ENCODE measurements around the gene SCG5.
"Not testable (repeated sequence)": the region's sequence is repeated elsewhere in the genome, so short reads cannot be mapped to it uniquely, and the experiment has no call there.

SCG5 gene, protein sequence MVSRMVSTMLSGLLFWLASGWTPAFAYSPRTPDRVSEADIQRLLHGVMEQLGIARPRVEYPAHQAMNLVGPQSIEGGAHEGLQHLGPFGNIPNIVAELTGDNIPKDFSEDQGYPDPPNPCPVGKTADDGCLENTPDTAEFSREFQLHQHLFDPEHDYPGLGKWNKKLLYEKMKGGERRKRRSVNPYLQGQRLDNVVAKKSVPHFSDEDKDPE

GRCh38 chr15:32641517-32642059 is at the start of gene SCG5:
Gene SCG5, plus strand, starts transcription at chr15:32641710. Its CDS starts 1,883 bp downstream, at chr15:32643593.
- DNase-seq: peak; percentile 57

DNA sequence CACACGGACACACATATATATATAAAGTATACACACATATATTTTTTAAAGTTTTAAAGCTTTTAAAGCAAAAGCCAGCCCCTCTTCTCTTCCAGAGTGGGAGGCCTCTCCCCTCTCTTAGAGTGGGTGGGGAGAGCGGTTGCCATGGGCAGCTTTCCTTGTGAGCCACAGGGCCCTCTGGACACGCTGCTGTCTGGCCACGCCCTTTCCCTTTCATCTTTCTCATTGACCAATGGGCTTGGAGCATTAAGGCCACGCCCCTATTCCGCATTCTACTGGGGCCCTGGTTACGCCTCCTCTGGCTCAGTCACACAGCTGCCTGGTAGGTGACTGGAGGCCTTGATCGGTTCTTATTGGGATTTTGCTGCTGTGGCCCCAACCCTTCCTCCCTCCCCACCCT is 48.4 kb upstream of the SCG5 start, which contains the start of gene GOLGA8N:
GOLGA8N (plus strand) TSS at position 306 of the 400 bp plus-strand sequence.
- DNase-seq: not testable (repeated sequence)

- not testable (repeated sequence) for DNase-seq
These were observed 32.0 kb upstream of the SCG5 start for GRCh38 chr15:32609518-32609917.

DNA sequence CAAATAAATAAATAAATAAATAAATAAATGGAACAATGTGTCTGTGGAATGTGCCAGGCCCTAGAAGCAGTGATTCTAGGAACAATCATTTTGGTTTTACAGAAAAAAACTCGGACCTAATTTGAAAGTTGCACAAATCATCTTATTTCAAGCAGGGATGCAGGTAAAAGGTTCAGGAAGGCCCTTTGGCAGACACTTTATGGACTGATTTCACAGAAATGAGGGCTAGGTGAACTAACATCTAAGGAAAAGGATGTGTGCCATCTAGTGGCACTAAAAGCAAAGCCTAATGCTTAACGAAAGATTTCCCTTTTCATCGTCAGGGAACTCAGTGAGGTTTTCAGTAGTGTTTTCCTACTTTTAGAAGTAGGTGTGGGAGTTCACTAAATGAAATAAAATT is 30.8 kb upstream of the SCG5 start:
- DNase-seq: not testable (repeated sequence)

DNA sequence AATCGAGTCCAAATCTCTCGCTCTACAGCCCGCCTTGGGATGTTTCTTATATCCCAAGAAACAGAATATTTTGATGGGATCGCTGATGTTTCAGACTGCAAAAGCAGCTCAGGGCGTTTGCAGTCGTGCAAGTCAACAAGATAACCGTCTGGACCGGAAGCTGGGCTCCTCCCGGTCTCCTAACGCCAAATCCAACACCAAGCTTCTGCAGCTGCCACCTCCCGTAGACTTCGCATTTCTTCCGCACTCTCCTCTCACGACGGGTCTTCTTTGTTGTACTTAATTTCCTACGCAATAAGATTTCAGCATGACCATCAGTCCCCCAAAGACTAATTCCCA is 26.8 kb upstream of the SCG5 start:
- DNase-seq: not testable (repeated sequence)

DNA sequence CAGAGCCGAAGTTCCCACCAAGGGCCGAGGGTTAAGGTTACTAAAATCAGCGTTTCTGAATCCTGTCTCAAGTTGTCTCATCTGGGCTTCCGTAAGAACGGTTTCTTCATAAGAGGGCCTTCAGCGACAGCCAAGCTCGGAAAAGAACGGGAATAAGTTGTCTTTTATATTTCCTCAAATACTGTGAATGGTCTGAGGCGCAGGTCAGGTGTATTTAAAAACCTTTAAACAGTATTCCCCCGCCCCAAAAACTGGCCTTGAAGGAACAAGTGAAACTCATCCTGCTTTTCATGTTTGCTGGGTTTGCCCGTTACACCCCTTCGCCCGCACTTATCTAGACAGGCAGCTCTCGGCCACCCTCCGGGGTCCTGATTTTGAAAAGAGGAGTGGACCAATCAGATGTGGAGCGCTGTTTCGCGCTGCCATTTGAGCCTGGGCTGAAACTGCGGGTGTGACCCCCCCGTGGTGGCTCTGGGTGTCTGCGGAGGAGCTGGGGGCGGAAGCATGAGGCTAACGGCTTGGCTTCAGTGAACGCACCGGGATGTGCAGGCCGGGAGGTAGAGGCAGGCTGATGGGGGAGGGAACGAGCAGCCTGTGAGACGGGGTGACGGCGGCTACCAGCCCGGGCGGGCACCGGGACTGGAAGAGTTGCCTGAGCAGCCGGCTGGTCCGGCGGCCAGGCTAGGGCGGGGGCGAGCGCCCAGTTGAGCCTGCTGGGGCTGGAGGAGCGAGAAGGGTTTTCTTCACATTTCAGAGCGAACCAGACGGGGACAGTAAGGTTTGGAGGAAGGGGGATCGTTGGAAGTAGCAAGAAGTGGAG is 26.2 kb upstream of the SCG5 start, which contains the start of gene ARHGAP11A:
ARHGAP11A (plus strand) TSS at position 454 of the 820 bp plus-strand sequence. CDS start 708 bp downstream, outside the sequence.
- peak; percentile 85 for DNase-seq

GRCh38 chr15:32615871-32616426 is 25.6 kb upstream of the SCG5 start:
- not testable (repeated sequence) for DNase-seq

DNA sequence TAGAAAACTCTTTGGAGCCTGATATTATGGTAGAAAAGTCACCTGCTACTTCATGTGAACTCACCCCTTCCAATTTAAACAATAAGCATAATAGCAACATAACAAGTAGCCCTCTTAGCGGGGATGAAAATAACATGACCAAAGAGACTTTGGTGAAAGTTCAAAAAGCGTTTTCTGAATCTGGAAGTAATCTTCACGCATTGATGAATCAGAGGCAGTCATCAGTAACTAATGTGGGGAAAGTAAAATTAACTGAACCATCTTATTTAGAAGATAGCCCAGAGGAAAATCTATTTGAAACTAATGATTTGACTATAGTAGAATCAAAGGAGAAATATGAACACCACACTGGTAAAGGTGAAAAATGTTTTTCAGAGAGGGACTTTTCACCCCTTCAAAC is 5.1 kb upstream of the SCG5 start:
- DNase-seq: no peak

- DNase-seq: no peak
These were observed 4.5 kb upstream of the SCG5 start for GRCh38 chr15:32636908-32637567.

- DNase-seq: no peak
These were observed 3.8 kb upstream of the SCG5 start for GRCh38 chr15:32637704-32638103.

DNA sequence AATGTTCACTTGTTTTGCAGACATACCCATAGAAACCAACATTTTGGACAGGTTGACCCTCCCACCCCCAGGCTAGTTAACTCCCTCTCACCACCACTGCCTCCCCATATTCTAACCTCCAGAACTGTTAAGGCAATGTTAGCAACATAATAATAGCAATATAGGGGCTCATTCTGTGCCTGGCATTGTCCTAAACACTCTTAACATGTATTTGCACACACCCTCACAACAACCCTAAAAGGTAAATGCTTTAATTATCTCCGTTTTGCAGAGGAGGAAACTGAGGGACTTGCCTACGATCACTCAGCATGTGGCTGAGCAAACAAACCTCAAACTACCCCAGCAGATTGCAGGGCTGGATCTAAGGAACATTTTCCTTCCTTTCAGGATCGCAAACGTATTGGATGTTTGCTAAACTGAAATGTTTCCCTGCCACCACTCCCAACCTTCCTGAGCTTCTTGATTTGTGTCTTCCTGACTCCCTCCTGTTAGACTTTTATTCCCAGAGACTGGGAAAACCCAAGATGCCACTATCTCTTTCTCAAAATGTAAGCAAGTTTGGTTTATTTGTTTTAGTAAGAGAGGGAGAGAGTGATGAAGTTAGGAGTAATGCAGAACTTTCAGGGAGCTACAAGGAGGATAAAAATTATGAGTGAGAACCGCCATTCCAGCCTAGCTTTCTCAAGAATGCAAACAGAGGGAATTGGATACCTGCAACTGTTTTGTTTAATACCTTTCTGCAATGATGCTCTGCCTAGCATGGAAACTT is 1.3 kb downstream of the SCG5 start:
- no peak for DNase-seq

- no peak for DNase-seq
These were observed 2.5 kb downstream of the SCG5 start for GRCh38 chr15:32643907-32644445.

GRCh38 chr15:32646291-32646690 is 4.8 kb downstream of the SCG5 start:
- no peak for DNase-seq

DNA sequence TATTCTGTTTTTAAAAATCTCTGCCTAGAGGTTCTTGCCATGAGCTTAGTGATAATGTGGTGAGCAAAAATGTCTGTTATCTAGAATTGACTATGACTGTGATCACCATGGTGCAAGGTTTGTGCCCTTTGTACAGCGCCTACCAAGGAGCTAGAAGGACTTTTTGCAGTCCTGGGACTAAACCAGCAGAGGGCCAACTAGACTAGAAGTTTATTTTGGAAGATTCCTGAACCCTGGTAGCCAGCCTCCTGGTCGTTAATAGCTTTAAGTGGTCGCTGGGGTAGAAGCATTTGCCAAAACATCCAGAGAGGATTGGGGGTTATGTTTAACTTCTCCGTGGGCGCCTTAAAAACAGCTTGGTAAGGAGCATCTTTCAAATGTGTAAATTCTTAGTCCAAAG is 7.8 kb downstream of the SCG5 start:
- DNase-seq: no peak

DNA sequence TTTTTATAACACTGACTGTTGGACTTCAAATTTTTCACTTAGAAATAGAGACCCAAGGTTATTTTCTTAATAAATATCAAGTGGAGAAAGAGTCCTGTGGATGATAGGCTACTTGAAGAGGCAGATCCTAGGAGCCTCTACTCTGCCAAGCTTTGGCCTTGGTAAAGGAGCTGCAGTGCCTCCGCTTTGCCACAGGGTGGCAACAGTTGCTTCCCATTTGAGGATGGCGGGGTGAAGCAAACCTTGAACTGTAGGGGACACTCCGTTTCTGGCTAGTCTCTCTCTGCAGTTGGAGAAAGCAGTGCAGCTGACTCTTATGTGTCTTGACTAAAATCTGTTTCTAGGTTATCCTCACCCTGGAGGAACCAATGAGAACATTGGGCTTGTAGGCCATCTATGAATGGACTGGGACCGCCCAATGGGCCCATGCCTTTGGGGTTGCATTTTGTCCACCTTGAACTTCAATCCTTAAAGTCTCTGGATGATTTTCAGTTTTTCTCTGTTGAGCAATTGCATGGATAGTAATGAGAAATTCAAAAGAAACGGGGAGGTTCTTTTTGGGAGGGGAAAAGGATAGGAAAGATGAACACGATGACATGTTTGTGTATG is 9.8 kb downstream of the SCG5 start:
- peak; percentile 60 for DNase-seq

DNA sequence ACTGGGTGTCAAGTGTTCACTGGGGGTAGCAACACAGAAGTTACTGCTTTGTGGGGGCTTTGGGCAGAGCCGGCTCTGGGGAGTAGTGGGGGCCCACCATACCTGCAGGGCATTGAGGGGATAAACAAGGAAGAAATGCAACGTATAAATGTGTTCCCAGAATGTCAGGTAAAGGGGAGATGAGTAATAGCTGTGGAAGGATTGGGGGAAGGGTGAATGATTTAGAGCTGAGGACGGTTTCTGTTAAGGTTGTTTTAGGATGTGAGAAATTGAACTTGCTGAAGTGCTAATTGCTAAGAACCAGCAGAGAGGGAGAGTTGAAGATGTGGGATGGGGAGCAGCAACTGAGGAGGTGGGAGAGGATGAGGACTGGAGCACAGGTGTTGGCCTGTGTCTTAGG is 10.7 kb downstream of the SCG5 start:
- DNase-seq: no peak

DNA sequence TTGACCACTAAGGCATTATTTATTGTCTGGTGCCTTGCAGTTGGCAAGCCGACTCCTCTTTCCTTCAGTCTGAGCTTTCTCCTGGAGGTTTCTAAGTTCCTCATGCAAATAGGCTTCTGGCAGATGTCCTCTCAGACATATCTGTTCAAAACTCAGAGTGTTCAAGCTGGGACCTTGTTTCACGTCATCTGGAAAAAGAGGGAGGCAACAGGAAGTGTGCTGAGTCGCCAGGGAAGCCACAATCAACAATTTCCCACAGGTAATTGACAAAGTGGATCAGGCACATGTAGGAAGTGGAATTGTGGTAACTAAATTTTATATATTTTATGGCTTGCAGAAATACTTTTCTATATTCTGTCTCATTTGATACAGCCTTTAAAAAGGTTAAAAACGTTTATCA is 14.6 kb downstream of the SCG5 start:
- DNase-seq: no peak

DNA sequence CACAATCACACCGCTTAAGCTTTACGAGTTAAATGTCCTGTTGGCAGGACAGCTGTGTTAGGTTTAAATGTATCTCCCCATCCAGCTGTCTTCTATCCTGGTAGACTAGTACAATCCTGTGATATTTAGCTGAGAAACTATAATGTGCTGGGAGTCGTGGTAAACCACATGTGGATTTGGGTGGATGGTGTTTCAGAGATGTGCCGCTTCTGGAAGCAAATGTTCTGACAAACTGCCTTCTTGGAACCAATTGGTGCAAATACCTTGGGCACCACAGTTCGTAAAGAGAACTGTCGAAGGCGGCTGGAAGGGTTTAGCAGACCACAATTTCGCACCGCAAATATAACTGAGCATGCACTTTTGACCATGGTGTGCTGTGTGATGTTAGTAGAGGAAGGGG is 15.0 kb downstream of the SCG5 start:
- DNase-seq: no peak

DNA sequence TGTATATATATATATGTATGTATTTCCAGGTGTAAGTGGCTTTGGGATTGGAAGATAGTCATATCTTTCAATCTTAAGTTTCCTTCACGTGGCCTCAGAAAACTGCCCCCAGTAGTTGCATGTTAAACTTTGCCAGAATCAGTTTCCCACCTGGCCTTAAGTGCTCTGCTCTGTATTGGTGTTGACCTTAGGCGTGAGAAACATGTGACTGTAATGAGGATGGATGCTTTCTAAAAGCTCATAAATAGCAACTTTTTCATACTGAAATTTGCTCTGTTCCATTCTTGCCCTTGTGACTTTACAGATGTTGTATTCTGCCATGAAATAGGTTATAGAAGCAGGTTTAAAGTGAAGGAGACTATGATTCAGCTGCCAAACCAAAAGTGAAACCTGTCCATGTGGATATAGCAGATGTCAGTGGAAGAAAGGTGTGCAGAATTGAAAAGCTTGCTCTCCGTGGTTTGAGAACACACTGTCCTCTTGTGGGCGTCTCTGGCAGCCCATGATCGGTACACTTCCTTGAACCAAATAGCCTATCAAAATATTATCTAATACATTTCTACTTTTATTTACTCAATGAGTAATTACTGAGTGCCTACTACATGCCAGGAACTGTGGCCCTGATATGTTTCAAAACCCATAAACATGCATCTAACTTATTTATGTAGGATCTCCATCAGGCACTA is 15.8 kb downstream of the SCG5 start:
- no peak for DNase-seq

- DNase-seq: no peak
These were observed 16.4 kb downstream of the SCG5 start for GRCh38 chr15:32657941-32658340.

Data from right forelimb (tissue), 1 donor.